OCI-M2 (cell line): ENCODE results near the gene ABCB8.

ENCODE experiments used
- DNase-seq: peaks from one replicate; lab custom pipeline; 2025; ENCODE audit not compliant: unreplicated experiment; lab: John Stamatoyannopoulos, UW

The ABCB8 gene

DNA sequence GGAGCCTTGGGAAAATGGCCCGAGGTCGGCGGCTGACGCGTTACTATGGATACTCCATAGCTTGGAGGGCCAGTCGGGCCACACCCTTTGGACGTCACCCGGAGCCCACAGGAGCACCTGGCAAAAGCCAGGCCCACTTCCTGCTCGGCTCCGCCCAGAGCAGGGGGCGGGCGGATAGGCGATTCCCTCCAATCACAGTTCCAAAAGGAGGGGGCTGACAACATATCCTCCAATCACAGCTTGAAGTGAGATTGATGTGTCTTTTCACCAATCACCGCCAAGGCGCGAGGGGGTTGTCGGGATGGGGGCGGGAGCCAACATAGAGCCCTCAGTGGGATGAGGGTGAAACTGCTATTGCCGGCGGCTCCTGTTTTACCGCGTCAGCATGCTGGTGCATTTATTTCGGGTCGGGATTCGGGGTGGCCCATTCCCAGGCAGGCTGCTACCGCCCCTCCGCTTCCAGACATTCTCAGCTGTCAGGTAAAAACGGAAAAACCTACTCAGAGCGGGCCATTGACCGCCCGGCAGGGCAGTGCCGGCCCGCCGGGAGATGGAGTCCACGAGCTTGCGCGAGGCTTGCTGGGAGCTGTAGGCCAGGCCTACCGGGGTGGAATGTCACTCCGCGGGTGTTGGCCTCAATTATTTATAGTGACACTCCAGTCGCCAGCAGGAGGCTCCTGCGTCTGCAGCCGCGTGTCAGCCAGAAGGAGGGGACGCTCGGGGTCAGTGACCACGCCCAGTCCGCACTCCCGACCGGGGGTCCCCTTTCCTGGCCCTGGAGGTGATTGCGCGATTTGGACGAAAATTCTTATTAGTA lies at the start of gene ABCB8:
Gene ABCB8, plus strand, starts transcription at position 320 of the 817 bp plus-strand sequence. Its CDS starts 66 bp downstream, at position 386.
- DNase-seq = peak; percentile 98

GRCh38 chr7:150979713-150980390 lies 48.4 kb upstream of the ABCB8 start:
- no peak for DNase-seq

DNA sequence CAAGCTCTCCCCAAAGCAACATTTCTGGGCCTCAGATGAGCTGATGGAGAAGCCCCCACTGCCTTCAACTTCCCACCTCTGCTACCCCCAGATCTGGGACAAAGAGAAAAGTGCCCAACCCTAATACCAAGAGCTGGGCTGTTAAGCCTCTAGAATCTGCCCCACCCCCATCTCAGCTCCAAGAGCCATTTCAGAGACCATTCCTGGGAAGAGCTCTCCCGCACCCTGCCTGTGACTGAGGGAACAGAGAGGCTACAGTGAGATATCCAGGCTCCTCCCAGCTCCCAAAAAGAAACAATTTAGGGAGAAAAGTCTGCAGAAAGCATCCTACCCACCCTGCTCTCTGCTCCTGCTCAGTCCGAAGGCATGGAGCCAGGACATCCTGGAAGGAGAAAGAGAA lies 47.6 kb upstream of the ABCB8 start:
- no peak for DNase-seq

DNA sequence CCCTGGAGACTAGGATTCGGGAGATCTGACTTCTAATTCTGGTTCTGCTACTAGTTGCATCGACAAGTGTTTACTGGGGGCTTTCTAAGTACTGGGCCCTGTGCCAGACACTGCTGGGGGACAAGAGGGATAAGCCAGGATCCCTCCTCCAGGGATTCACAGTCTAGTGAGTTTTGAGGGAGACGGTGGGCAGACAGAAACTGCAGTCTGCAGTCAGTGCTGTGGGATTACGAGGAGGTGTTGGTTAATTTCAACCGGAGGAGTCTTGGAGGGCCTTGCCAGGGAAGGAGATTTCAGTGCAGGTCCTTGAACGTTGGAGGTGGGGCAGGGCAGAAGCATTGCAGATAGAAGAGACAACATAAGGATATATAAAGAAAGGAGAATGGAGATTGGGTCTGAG lies 46.6 kb upstream of the ABCB8 start:
- no peak for DNase-seq

DNA sequence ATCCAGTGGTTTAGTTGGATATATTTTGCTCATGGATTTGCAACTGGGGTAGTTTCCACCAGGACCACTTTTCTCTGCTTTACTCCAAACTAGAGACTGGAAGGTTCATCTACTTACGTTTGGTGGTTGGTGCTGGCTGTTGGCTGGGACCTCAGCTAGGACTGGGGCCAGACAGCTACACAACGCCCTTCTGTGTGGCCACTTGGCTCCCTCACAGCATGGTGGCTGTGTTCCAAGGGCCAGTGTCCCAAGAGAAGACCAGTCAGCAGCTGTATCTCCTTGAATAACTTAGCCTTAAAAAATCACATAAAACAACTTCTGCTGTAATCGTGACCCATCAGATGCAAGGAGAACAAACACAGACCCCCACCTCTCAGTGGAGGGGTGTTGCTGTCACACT lies 45.9 kb upstream of the ABCB8 start:
- DNase-seq = no peak

- DNase-seq = no peak
Observed at GRCh38 chr7:150983893-150984368, 44.3 kb upstream of the ABCB8 start.

- DNase-seq = peak; percentile 46
Observed at GRCh38 chr7:150986099-150986512, 42.1 kb upstream of the ABCB8 start.

DNA sequence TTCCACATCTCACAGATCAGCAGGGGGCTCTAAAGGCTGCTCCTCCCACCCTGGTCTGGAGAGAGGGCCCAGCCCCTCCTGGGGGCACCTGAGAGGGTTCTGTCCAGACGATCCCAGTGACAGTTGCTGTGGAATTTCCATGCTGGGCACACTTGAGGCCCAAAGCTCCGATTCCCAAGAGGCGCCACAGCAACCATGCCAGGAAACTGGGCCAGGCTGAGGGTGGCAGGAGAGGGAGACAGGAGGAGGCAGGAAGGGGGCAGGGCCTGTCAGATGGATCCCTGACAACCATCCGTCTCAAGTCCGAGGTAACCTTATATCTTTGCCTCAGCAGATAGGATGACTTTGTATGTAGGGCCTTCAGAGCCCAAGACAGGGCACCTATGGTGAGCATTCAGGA lies 41.7 kb upstream of the ABCB8 start:
- no peak for DNase-seq

DNA sequence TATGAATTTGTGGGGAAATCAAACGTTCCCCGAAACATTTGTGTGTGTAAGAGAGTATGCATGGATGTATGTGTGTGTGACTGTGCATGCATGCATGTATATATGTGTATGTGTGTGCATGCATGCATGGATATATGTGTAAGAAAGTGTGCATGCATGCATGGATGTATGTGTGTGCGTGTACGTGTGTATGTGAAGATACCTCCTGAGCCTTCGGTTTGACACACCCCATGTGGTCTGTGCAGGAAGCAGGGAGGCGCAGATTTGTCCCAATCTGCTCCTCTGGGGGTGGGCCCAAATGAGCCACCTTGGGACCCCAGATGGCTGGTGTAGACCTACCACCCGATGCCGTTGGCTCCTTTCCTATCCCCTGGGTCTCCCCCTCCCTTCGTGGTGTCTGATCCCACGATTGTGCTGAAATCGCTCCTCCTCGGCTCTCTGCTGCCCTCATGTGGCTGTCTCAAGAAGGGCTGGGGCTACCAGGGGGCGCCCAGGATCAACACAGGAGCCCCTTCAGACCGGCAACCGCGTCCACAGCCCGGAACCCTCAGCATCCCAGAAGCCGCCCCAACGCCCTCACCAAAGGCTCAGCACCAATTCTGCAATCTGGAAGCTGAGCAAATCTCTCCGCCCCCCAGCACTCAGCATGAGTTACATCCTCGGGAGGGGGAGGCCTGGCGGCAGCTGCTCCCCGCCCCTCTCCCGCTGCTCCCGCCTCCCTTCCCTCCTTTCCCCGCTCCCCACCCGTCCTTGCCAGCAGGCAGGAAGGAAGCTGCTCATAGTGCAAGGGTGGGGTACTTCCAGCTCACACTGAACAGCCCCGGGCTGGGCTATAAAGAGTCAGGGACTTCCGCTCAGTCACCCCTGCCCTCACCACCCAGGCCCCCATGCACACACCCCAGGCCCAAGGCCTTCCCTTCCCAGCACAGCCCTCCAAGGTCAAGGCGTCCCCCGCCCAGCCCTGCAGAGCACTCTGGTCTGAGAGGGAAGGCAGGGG lies 39.7 kb upstream of the ABCB8 start:
- no peak for DNase-seq

DNA sequence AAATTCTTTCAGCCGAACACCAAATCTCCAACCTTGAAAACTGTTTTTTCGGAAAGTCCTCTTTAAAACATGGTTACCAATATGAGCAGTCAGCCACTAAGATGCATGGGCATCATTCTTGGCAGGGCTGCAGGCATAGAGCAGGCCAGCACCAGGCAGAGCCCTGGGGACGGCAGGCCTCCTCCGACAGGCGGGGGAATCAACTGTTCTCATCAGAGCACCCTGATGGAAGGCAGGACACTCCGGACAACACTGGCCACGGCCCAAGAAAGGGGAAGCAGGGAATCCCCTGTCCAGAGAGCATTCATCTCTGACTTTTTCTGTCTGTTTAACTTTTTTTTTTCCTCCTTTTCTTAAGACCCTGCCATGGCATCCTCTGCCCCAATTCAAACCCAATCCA lies 38.8 kb upstream of the ABCB8 start:
- DNase-seq = no peak

DNA sequence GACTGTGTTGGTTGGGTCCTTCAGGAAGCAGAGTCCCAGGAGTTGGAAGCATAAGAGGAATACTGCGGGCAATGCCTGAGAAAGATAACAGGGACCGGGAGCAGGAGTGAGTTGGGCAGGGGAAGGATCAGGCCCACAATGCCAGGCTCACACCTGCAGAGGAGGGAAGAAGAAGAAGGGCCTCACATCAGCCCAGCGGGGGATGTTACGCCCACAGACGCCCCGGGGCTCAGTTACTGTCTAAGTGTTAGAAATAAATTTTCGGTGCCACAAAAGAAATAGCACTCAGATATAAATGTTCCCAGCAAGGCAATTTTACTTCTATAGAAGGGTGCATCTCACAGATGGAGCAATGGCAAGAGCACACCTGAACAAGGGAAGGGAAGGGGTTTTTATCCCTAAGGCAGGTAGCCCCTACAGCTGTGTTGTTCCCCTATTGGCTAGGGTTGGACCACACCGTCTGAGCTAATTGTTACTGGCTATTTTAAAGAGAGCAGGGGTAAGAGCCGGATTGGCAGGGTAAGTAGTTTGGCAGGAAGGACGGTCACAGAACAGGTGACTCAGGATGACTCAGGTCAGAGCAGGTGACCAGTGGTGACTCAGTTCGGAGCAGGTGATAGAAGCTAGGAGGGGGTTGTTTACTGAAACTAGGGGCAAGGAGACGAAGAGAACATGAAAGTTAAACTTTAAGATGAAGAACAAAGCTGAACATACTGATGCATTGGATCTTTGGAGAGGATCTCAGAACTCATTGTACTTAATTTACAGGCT lies 37.6 kb upstream of the ABCB8 start, which contains the start of gene NOS3:
Gene NOS3, plus strand, starts transcription at position 602 of the 771 bp plus-strand sequence. CDS start 2,787 bp downstream, outside the sequence.
- DNase-seq = no peak

GRCh38 chr7:150992051-150992640 lies 36.1 kb upstream of the ABCB8 start:
- DNase-seq = no peak

DNA sequence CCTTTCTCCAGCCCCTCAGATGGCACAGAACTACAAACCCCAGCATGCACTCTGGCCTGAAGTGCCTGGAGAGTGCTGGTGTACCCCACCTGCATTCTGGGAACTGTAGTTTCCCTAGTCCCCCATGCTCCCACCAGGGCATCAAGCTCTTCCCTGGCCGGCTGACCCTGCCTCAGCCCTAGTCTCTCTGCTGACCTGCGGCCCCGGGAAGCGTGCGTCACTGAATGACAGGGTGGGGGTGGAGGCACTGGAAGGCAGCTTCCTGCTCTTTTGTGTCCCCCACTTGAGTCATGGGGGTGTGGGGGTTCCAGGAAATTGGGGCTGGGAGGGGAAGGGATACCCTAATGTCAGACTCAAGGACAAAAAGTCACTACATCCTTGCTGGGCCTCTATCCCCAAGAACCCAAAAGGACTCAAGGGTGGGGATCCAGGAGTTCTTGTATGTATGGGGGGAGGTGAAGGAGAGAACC lies 35.4 kb upstream of the ABCB8 start:
- DNase-seq = no peak

GRCh38 chr7:150993511-150993910 lies 34.7 kb upstream of the ABCB8 start:
- no peak for DNase-seq

DNA sequence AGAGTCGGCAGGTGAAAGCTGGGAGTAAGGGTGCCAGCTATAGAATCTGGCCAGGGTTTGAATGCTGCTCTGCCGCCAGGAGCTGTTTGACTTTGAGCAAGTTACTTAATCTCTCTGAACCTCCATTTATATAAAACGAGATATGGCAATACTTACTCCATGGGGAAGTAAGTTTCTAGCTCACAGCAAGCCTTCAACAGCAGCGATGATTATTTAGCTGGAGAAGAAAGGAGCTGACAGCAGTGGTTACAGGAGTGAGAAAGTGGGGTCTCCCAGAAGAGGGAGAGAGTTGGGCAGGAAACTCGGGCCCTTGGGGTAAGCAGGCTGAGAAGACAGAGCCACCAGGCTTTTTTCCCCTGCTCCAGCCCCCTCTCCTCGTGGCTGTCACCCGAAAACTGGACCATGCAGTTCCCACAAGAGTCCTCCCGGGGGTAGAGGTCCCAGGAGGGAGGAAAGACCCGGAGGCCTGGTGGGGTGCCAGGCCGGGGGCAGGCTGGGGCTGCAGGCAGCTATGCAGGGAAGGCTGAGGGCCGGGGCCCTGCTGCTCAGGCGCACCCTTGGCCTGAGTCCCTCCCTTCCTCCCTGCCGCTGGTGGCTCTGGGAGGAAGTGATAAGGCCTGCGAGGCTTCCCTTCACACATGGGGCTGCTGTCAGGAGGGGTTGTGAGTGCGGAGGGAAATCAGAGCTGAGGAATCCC lies 34.0 kb upstream of the ABCB8 start:
- no peak for DNase-seq

GRCh38 chr7:150994838-150995510 lies 33.3 kb upstream of the ABCB8 start:
- DNase-seq = no peak

- DNase-seq = no peak
Observed at GRCh38 chr7:150996376-150997074, 31.7 kb upstream of the ABCB8 start.

DNA sequence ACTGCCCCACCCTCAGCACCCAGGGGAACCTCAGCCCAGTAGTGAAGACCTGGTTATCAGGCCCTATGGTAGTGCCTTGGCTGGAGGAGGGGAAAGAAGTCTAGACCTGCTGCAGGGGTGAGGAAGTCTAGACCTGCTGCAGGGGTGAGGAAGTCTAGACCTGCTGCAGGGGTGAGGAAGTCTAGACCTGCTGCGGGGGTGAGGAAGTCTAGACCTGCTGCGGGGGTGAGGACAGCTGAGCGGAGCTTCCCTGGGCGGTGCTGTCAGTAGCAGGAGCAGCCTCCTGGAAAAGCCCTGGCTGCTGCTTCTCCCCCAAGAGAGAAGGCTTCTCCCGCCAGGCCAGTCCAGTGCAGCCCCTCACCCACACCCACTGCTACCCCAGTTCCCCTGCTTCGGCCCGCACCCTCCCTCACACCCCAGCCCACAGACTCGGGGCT lies 31.2 kb upstream of the ABCB8 start:
- no peak for DNase-seq
